K562 (cell line): Measurements from ENCODE around the gene CELSR2. TPM values are rescaled to one million over a fixed set of nuclear protein-coding genes. Genes with fewer than 3 reads are reported as not detected.

Source experiments
- ASH1L ChIP-seq: fragments of 450-650 bp; IDR thresholded peaks from 2 replicates; pipeline ENCODE4 v1.6.1; 2018; ENCODE audit warnings: borderline replicate concordance, mild to moderate bottlenecking, low read depth; ENCODE audit not compliant: partially characterized antibody
- CHD2 ChIP-seq: IDR thresholded peaks from 2 replicates; pipeline ENCODE4 v1.6.1; 2011; ENCODE audit warnings: low read depth, low read length
- ETS2 ChIP-seq: IDR thresholded peaks from 2 replicates; pipeline ENCODE4 v1.6.1; 2016; ENCODE audit warnings: borderline replicate concordance, missing genetic modification characterization, mild to moderate bottlenecking, moderate library complexity, missing compliant biosample characterization; ENCODE audit not compliant: poor library complexity, severe bottlenecking
- FOS ChIP-seq: IDR thresholded peaks from 3 replicates; pipeline ENCODE4 v1.6.1; 2011; ENCODE audit not compliant: insufficient read length; ENCODE audit errors: extremely low read depth
- GATAD2A ChIP-seq: fragments of 450-650 bp; IDR thresholded peaks from 2 replicates; pipeline ENCODE4 v1.6.1; 2017
- GTF2B ChIP-seq: IDR thresholded peaks from 2 replicates; pipeline ENCODE4 v1.6.1; 2011; ENCODE audit not compliant: insufficient read length; ENCODE audit errors: extremely low read depth
- GTF2F1 ChIP-seq: IDR thresholded peaks from 2 replicates; pipeline ENCODE4 v1.6.1; 2011; ENCODE audit warnings: low read depth, low read length, improper control_type of control experiment
- HMG20B ChIP-seq: fragments of 250-450 bp; sonication (Bioruptor Pico); IDR thresholded peaks from 2 replicates; pipeline ENCODE4 v1.5.0; 2021; ENCODE audit warnings: mild to moderate bottlenecking
- HOXB6 ChIP-seq: fragments of 250-450 bp; sonication (Bioruptor Pico); IDR thresholded peaks from 2 replicates; pipeline ENCODE4 v1.5.1; 2022; ENCODE audit warnings: mild to moderate bottlenecking, borderline replicate concordance
- LARP7 ChIP-seq: fragments of 450-650 bp; IDR thresholded peaks from 2 replicates; pipeline ENCODE4 v1.6.1; 2016
- MBD2 ChIP-seq: sonication (generic); IDR thresholded peaks from 2 replicates; pipeline ENCODE4 v1.6.1; 2016; ENCODE audit warnings: low read depth, borderline replicate concordance
- MEF2A ChIP-seq: IDR thresholded peaks from 2 replicates; pipeline ENCODE4 v1.6.1; 2011; ENCODE audit warnings: low read depth, mild to moderate bottlenecking, low read length, moderate library complexity; ENCODE audit not compliant: control insufficient read depth
- MTA2 ChIP-seq: fragments of 450-650 bp; IDR thresholded peaks from 2 replicates; pipeline ENCODE4 v1.6.1; 2016; ENCODE audit warnings: low read depth
- NCOA1 ChIP-seq: fragments of 450-650 bp; IDR thresholded peaks from 2 replicates; pipeline ENCODE4 v1.6.1; 2016; ENCODE audit warnings: low read depth
- NCOR1 ChIP-seq: fragments of 450-650 bp; IDR thresholded peaks from 2 replicates; pipeline ENCODE4 v1.6.1; 2016; ENCODE audit warnings: mild to moderate bottlenecking, moderate library complexity
- NFRKB ChIP-seq: fragments of 450-650 bp; IDR thresholded peaks from 2 replicates; pipeline ENCODE4 v1.6.1; 2016; ENCODE audit warnings: low read depth
- NONO ChIP-seq, 2 experiments: fragments of 200-400 bp in 1 of 2; fragments of 450-650 bp in 1 of 2; formaldehyde crosslinking in 1 of 2; IDR thresholded peaks; 2 replicates each; pipeline ENCODE4 v1.6.1; 2017; ENCODE audit warnings: low read depth in 2 of 2, mild to moderate bottlenecking in 2 of 2, moderate library complexity in 2 of 2, low read length in 1 of 2
- NR2C2 ChIP-seq, 2 experiments: fragments of 200-800 bp in 1 of 2; sonication (Bioruptor generic) in 1 of 2; sonication (generic) in 1 of 2; formaldehyde crosslinking in 1 of 2; IDR thresholded peaks; 2 replicates each; pipeline versions ENCODE4 v1.6.1 to v1.8.0; 2016 to 2022; ENCODE audit warnings: mild to moderate bottlenecking in 1 of 2, missing compliant biosample characterization in 1 of 2, missing genetic modification characterization in 1 of 2, missing genetic modification reagents in 1 of 2
- PHF21A ChIP-seq: fragments of 450-650 bp; IDR thresholded peaks from 2 replicates; pipeline ENCODE4 v1.6.1; 2017; ENCODE audit warnings: low read depth, borderline replicate concordance
- RBM39 ChIP-seq: fragments of 200-400 bp; formaldehyde crosslinking; optimal IDR thresholded peaks from 2 replicates; pipeline ENCODE3; 2018; ENCODE audit warnings: low read depth, low read length
- SMAD4 ChIP-seq: fragments of 250-450 bp; sonication (Bioruptor Pico); conservative IDR thresholded peaks from 2 replicates; pipeline ENCODE4 v1.8.0; 2021; ENCODE audit warnings: inconsistent platforms, mild to moderate bottlenecking, moderate library complexity
- SRF ChIP-seq, 2 experiments: fragments of 250-450, 450-650 bp in 1 of 2; sonication (Bioruptor Pico) in 1 of 2; sonication (generic) in 1 of 2; formaldehyde crosslinking; IDR thresholded peaks; 2 replicates each; pipeline versions ENCODE4 v1.5.0 to v1.5.1; 2020 to 2022; ENCODE audit warnings: mild to moderate bottlenecking in 1 of 2, missing genetic modification reagents in 1 of 2
- THRAP3 ChIP-seq: fragments of 450-650 bp; IDR thresholded peaks from 2 replicates; pipeline ENCODE4 v1.6.1; 2016; ENCODE audit warnings: mild to moderate bottlenecking, inconsistent platforms, borderline replicate concordance
- ZBTB1 ChIP-seq: sonication (generic); formaldehyde crosslinking; IDR thresholded peaks from 2 replicates; pipeline ENCODE4 v1.8.1; 2023; ENCODE audit warnings: missing genetic modification reagents, low read depth, mild to moderate bottlenecking, borderline replicate concordance
- ZBTB17 ChIP-seq: fragments of 450-650 bp; formaldehyde crosslinking; IDR thresholded peaks from 2 replicates; pipeline ENCODE4 v1.4.0; 2020; ENCODE audit warnings: mild to moderate bottlenecking
- ZKSCAN3 ChIP-seq: fragments of 250-450 bp; sonication (Bioruptor Pico); IDR thresholded peaks from 2 replicates; pipeline ENCODE4 v1.4.0; 2020
- polyA plus RNA-seq, 8 experiments: library from polyadenylated mRNA; depleted of rRNA in 4 of 8; stranded (reverse) in 5 of 8; unstranded in 3 of 8; fragments of >200 nt; fragmentation: Nextera tagmentation in 2 of 8; fragmentation: Illumina TruSeq in 1 of 8; extraction: Ambion mirVana in 2 of 8; extraction: Trizol in 1 of 8; gene quantifications; 2 replicates each; pipeline versions ENCODE4 v1.2.1 to v1.2.3, GENCODE V29; 2011 to 2014; ENCODE audit warnings: inconsistent platforms in 1 of 8, missing spikeins in 1 of 8
- total RNA-seq, 7 experiments: library from RNA; depleted of rRNA in 6 of 7; stranded (reverse); fragments of >200 nt in 6 of 7; fragmentation: Illumina TruSeq in 2 of 7; extraction: Trizol in 2 of 7; gene quantifications; 2 replicates each; pipeline versions ENCODE4 v1.2.1 to v1.2.3, GENCODE V29; 2011 to 2021; ENCODE audit warnings: low replicate concordance in 1 of 7
- TF ChIP-seq, protein P1 (sequence below): fragments of 250-450 bp; sonication (Bioruptor Pico); IDR thresholded peaks from 2 replicates; pipeline ENCODE4 v1.4.0; 2020
- TF ChIP-seq, protein P2 (sequence below), 2 experiments: fragments of 250-450 bp in 1 of 2; fragments of 450-650 bp in 1 of 2; sonication (Bioruptor Pico) in 1 of 2; IDR thresholded peaks; 2 replicates each; pipeline versions ENCODE4 v1.6.1 to v1.8.0; 2016 to 2021; ENCODE audit warnings: mild to moderate bottlenecking in 2 of 2, moderate library complexity in 2 of 2, missing compliant biosample characterization in 1 of 2, missing genetic modification characterization in 1 of 2

The CELSR2 gene
- total and polyA plus RNA-seq, 9 of the 15 experiments (the other 6 are each of a cell fraction or from before 2014, with no cell fraction given): 0.31 to 21.9 (median 4.2) TPM

DNA sequence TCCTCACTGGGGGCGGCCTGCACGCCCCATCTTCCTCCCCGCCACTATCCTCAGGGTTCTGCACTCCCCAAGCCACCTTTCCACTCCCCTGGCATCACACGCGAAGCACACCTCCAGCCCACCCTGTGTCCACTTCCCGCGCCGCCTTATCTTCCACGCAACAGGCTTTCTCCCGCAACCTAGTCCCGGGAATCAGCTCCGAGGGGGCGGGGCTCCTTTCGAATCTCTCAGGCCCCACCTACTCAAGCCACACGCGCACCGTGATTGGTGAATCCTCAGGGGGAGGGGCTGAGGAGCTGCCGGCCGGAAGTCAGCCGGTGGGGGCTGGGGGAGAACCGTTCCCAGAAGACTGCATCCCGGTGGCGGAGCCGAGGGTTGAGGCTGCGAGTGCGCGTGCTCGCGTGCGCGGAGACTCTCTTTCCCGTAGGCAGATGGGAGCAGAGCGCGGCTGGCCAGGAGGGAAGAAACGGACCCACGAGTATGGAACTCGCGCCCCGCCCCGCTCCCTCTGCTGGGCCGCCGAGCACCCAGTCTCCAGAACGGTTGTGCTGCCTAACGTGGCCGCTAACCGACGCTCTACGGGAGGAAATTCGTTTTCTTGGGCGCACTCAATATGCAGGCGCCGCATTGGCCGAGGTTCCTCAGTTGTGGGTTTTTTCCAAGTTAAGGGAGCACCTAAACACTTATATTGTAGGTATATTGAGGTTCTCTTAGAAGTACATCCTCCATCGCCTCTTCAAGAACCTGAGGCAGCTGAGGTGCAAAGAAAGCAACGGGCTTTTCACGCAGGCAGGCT lies 33.8 kb downstream of the CELSR2 start, which contains the start of gene PSRC1 (continued):
- TF ChIP-seq NFRKB: peak; percentile 86
- TF ChIP-seq NCOR1: no peak
- TF ChIP-seq SMAD4: peak; percentile 68; the same call in 1 of the 2 replicates
- TF ChIP-seq MEF2A: no peak
- TF ChIP-seq FOS: peak; percentile 24
- no peak; the same call in 1 of the 2 replicates for TF ChIP-seq MTA2
- TF ChIP-seq NCOA1: no peak; the same call in 1 of the 2 replicates
- peak; percentile 78 for TF ChIP-seq LARP7
- no peak for TF ChIP-seq ZKSCAN3 (CRISPR knock-in tag)
- TF ChIP-seq HOXB6: no peak
- no peak for TF ChIP-seq HMG20B (CRISPR knock-in tag)
- no peak for TF ChIP-seq ASH1L
- TF ChIP-seq, protein P1, sequence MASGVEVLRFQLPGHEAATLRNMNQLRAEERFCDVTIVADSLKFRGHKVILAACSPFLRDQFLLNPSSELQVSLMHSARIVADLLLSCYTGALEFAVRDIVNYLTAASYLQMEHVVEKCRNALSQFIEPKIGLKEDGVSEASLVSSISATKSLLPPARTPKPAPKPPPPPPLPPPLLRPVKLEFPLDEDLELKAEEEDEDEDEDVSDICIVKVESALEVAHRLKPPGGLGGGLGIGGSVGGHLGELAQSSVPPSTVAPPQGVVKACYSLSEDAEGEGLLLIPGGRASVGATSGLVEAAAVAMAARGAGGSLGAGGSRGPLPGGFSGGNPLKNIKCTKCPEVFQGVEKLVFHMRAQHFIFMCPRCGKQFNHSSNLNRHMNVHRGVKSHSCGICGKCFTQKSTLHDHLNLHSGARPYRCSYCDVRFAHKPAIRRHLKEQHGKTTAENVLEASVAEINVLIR (CRISPR knock-in tag): 0 out of 2 replicates have a peak, but pooled peaks have one; percentile 25
- no peak for TF ChIP-seq RBM39
- peak in 1 of 2 experiments; percentile 19; a peak in 2 of 4 replicates for TF ChIP-seq NONO (IDR thresholded peaks at IDR 0.05; ENCODE audit: low read depth in 2 of 2, low read length in 1 of 2)
- peak; percentile 68; the same call in 1 of the 2 replicates for TF ChIP-seq ZBTB1 (CRISPR knock-in tag)
- TF ChIP-seq CHD2: peak; percentile 59; the same call in 1 of the 2 replicates
- no peak for TF ChIP-seq PHF21A
- TF ChIP-seq GTF2B: no peak
- no peak for TF ChIP-seq GTF2F1
- peak; percentile 76 for TF ChIP-seq MBD2
- TF ChIP-seq ZBTB17: no peak
- TF ChIP-seq GATAD2A: peak; percentile 29; the same call in 1 of the 2 replicates
- TF ChIP-seq NR2C2 (CRISPR knock-in tag; IDR thresholded peaks at IDR 0.05): no peak
- peak; percentile 76 for TF ChIP-seq NR2C2 (tag; IDR thresholded peaks at IDR 0.05)
- TF ChIP-seq SRF (CRISPR knock-in tag; IDR thresholded peaks at IDR 0.05): peak in 1 of 2 experiments; percentile 47; a peak in 1 of 4 replicates
- TF ChIP-seq ETS2 (tag): no peak
- no peak for TF ChIP-seq THRAP3
- TF ChIP-seq, protein P2, sequence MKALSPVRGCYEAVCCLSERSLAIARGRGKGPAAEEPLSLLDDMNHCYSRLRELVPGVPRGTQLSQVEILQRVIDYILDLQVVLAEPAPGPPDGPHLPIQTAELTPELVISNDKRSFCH (CRISPR knock-in tag; IDR thresholded peaks at IDR 0.05): no peak
- TF ChIP-seq, protein P2 (tag; IDR thresholded peaks at IDR 0.05): peak; percentile 66
